SK-N-SH treated with all-trans-retinoic acid at 6 μM for 48 hours (cell line): Measurements from ENCODE around the gene ABCB10.

Source experiments
- ATAC-seq: fragments of 200-7000 bp; cut with Tn5 transposase; 3 replicates; pipeline ENCODE4 v1.9.1; 2020; ENCODE audit warnings: mild to moderate bottlenecking, moderate library complexity
- ARNTL ChIP-seq: fragments of 450-650 bp; formaldehyde crosslinking; IDR thresholded peaks from 2 replicates; pipeline ENCODE4 v1.5.0; 2020; ENCODE audit warnings: low read depth, mild to moderate bottlenecking, moderate library complexity, borderline replicate concordance
- CREB5 ChIP-seq: fragments of 250-450 bp; sonication (Bioruptor Pico); IDR thresholded peaks from 2 replicates; pipeline ENCODE4 v1.5.1; 2020; ENCODE audit warnings: low read depth, mild to moderate bottlenecking, moderate library complexity
- CSDC2 ChIP-seq: fragments of 250-450 bp; sonication (Bioruptor Pico); IDR thresholded peaks from 2 replicates; pipeline ENCODE4 v1.5.0; 2020; ENCODE audit warnings: mild to moderate bottlenecking, moderate library complexity
- CSRNP3 ChIP-seq: fragments of 250-450 bp; sonication (Bioruptor Pico); IDR thresholded peaks from 2 replicates; pipeline ENCODE4 v1.5.1; 2021; ENCODE audit warnings: mild to moderate bottlenecking, moderate library complexity
- ESRRG ChIP-seq: fragments of 250-450 bp; sonication (Bioruptor Pico); IDR thresholded peaks from 2 replicates; pipeline ENCODE4 v1.6.1; 2021; ENCODE audit warnings: mild to moderate bottlenecking
- GLIS3 ChIP-seq: fragments of 250-450 bp; sonication (Bioruptor Pico); IDR thresholded peaks from 2 replicates; pipeline ENCODE4 v1.5.0; 2020; ENCODE audit warnings: mild to moderate bottlenecking, moderate library complexity
- ISL1 ChIP-seq: fragments of 250-450 bp; sonication (Bioruptor Pico); IDR thresholded peaks from 2 replicates; pipeline ENCODE4 v2.1.2; 2022; ENCODE audit warnings: mild to moderate bottlenecking, moderate library complexity
- OSR1 ChIP-seq: fragments of 250-450 bp; sonication (Bioruptor Pico); IDR thresholded peaks from 2 replicates; pipeline ENCODE4 v1.8.0; 2022; ENCODE audit warnings: moderate library complexity, mild to moderate bottlenecking, inconsistent platforms
- PATZ1 ChIP-seq: fragments of 250-450 bp; sonication (Bioruptor Pico); IDR thresholded peaks from 2 replicates; pipeline ENCODE4 v1.8.0; 2020; ENCODE audit warnings: mild to moderate bottlenecking, moderate library complexity, borderline replicate concordance
- POU6F1 ChIP-seq: fragments of 250-450 bp; sonication (Bioruptor Pico); IDR thresholded peaks from 2 replicates; pipeline ENCODE4 v1.8.0; 2021; ENCODE audit warnings: low read depth, mild to moderate bottlenecking, moderate library complexity, borderline replicate concordance
- PPARA ChIP-seq: fragments of 250-450 bp; sonication (Bioruptor Pico); IDR thresholded peaks from 2 replicates; pipeline ENCODE4 v1.5.0; 2020; ENCODE audit warnings: mild to moderate bottlenecking, borderline replicate concordance
- RARB ChIP-seq: fragments of 250-450 bp; sonication (Bioruptor Pico); IDR thresholded peaks from 2 replicates; pipeline ENCODE4 v1.8.0; 2021; ENCODE audit warnings: mild to moderate bottlenecking, moderate library complexity
- TCF4 ChIP-seq: fragments of 250-450 bp; sonication (Bioruptor Pico); IDR thresholded peaks from 2 replicates; pipeline ENCODE4 v1.8.0; 2021; ENCODE audit warnings: mild to moderate bottlenecking, moderate library complexity, borderline replicate concordance
- TOX ChIP-seq: fragments of 250-450 bp; sonication (Bioruptor Pico); IDR thresholded peaks from 2 replicates; pipeline ENCODE4 v1.8.0; 2021; ENCODE audit warnings: mild to moderate bottlenecking, moderate library complexity, borderline replicate concordance
- TSHZ2 ChIP-seq: fragments of 250-450 bp; sonication (Bioruptor Pico); IDR thresholded peaks from 2 replicates; pipeline ENCODE4 v1.5.0; 2020; ENCODE audit warnings: mild to moderate bottlenecking, moderate library complexity
- ZC3H10 ChIP-seq: fragments of 250-450 bp; sonication (Bioruptor Pico); IDR thresholded peaks from 2 replicates; pipeline ENCODE4 v1.5.1; 2021; ENCODE audit warnings: mild to moderate bottlenecking, moderate library complexity
- ZFP3 ChIP-seq: fragments of 250-450 bp; sonication (Bioruptor Pico); IDR thresholded peaks from 2 replicates; pipeline ENCODE4 v1.5.0; 2020; ENCODE audit warnings: mild to moderate bottlenecking, moderate library complexity
- ZFP30 ChIP-seq: fragments of 450-650 bp; formaldehyde crosslinking; IDR thresholded peaks from 2 replicates; pipeline ENCODE4 v1.5.0; 2022; ENCODE audit warnings: mild to moderate bottlenecking, moderate library complexity
- ZNF565 ChIP-seq: fragments of 450-650 bp; formaldehyde crosslinking; conservative IDR thresholded peaks from 2 replicates; pipeline ENCODE4 v1.5.0; 2020; ENCODE audit warnings: low read depth, mild to moderate bottlenecking, moderate library complexity
- ZNF70 ChIP-seq: fragments of 450-650 bp; formaldehyde crosslinking; IDR thresholded peaks from 2 replicates; pipeline ENCODE4 v1.5.0; 2020; ENCODE audit warnings: mild to moderate bottlenecking, moderate library complexity
- ZNF8 ChIP-seq: fragments of 450-650 bp; formaldehyde crosslinking; IDR thresholded peaks from 2 replicates; pipeline ENCODE4 v1.5.0; 2020; ENCODE audit warnings: mild to moderate bottlenecking, moderate library complexity

The ABCB10 gene

GRCh38 chr1:229508823-229509337 lies 49.6 kb downstream of the ABCB10 start:
- no peak for TF ChIP-seq ZNF70 (CRISPR knock-in tag)
- no peak for TF ChIP-seq CSRNP3
- no peak for TF ChIP-seq ARNTL
- no peak for TF ChIP-seq ZNF8 (CRISPR knock-in tag)
- no peak for TF ChIP-seq CSDC2 (CRISPR knock-in tag)
- no peak for TF ChIP-seq TCF4 (CRISPR knock-in tag)
- TF ChIP-seq TOX (CRISPR knock-in tag): no peak
- TF ChIP-seq OSR1 (CRISPR knock-in tag): no peak
- TF ChIP-seq GLIS3 (CRISPR knock-in tag): no peak
- TF ChIP-seq ZFP30 (CRISPR knock-in tag): no peak
- no peak for TF ChIP-seq RARB (CRISPR knock-in tag)
- TF ChIP-seq ZC3H10 (CRISPR knock-in tag): no peak
- no peak for TF ChIP-seq PPARA
- TF ChIP-seq ZFP3 (CRISPR knock-in tag): no peak
- no peak for TF ChIP-seq PATZ1 (CRISPR knock-in tag)
- no peak for TF ChIP-seq ISL1 (CRISPR knock-in tag)
- TF ChIP-seq CREB5 (CRISPR knock-in tag): no peak
- TF ChIP-seq POU6F1 (CRISPR knock-in tag): no peak
- TF ChIP-seq ESRRG (CRISPR knock-in tag): no peak
- ATAC-seq: peak; percentile 1; the same call in 2 of the 3 replicates

GRCh38 chr1:229507951-229508822 lies 50.3 kb downstream of the ABCB10 start, which contains the start of gene NUP133:
Gene NUP133, minus strand, starts transcription at chr1:229508341. Its CDS starts 92 bp downstream, at chr1:229508249.
- peak; percentile 98 for ATAC-seq
- TF ChIP-seq ZC3H10 (CRISPR knock-in tag): no peak
- TF ChIP-seq RARB (CRISPR knock-in tag): peak; percentile 61; the same call in 1 of the 2 replicates
- TF ChIP-seq ZNF565 (CRISPR knock-in tag): no peak

- no peak for TF ChIP-seq TSHZ2
- TF ChIP-seq ZNF8 (CRISPR knock-in tag): no peak
- no peak for TF ChIP-seq ZFP3 (CRISPR knock-in tag)
- TF ChIP-seq ZNF565 (CRISPR knock-in tag): no peak
- TF ChIP-seq ARNTL: no peak
- TF ChIP-seq TOX (CRISPR knock-in tag): no peak
- no peak for TF ChIP-seq CREB5 (CRISPR knock-in tag)
- no peak for TF ChIP-seq OSR1 (CRISPR knock-in tag)
- no peak for TF ChIP-seq CSRNP3
- no peak; the same call in 1 of the 3 replicates for ATAC-seq
Measured at GRCh38 chr1:229507502-229507901, 51.0 kb downstream of the ABCB10 start.
